ENCODE measurements around the gene NUP43. TPM values are rescaled to one million over a fixed set of nuclear protein-coding genes. Genes with fewer than 3 reads are reported as not detected.
"Not testable (repeated sequence)": the region's sequence is repeated elsewhere in the genome, so short reads cannot be mapped to it uniquely, and the experiment has no call there.

Gene NUP43
- total RNA-seq, 1 experiment from 2014 or later, result 93.3 TPM

DNA sequence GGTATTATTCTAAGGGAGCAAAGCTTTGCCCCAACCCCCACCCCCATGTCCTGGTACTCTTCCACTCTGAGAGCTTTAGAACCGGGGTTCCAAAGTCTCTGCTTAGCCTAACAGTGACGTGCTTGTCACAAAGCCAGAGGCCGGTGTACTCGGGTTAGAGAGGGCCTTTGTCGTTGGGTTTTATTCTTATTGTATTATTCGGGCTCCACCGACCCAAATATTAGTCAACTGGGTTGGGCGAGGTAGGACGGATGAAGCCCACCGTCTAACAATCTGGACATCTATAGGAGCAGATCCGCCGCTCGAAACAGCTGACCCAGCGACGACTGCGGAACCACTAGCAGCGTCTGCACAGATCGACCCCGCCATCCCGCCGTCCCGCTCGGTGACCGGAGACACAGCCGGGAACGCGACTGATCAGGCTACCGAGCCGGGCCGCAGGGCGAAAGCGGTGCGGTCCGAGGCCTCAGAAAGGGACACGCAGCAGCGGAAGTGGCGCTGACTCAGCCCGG is 2.8 kb upstream of the NUP43 start:
- not testable (repeated sequence) for DNase-seq (ENCODE audit: low read depth)

- DNase-seq (ENCODE audit: low read depth), result not testable (repeated sequence)
Observed at GRCh38 chr6:149745252-149745651, 1.1 kb downstream of the NUP43 start.

DNA sequence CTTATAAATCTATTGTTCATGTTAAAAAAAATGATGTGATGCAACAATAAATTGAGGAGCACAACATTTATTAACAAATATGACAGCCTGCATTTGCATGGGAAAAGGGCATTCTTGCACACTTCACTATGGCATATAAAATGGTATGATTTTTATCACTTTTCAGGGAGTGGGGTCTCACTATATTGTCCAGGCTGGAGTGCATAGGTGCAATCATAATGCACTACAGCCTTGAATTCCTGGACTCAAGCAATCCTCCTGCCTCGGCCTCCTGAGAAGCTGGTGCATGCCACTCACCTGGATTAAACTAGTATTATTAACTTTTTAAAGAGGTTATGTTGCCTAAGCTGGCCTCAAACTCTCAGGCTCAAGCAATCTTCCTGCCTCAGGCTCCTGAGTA is 11.4 kb downstream of the NUP43 start:
- no peak for DNase-seq (ENCODE audit: low read depth)

DNA sequence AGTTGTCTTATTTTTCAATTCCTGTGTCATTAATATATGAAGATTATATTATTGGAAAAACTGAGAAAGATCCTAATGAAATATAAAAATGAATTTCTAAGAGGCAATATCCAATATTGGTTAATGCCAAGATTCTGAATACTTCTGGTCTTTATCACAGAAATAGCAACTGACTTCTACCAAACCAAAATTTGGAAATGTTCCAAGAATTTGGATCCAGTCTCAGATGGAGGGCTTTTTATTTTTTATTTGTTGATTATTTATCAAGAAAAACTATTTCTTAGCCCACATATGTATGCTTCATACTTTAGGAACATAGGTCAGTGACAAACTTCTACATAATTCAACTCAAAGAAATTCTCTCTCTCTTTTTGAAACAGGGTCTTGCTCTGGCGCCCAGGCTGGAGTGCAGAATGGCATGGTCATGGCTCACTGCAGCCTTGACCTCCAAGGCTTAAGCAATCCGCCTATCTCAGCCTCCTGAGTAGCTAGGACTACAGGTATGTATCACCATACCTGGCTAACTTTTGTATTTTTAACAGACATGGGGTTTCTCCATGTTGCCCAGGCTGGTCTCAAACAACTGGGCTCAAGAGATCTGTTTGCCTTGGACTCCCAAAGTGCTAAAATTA is 13.1 kb downstream of the NUP43 start:
- no peak for DNase-seq (ENCODE audit: low read depth)

- DNase-seq (ENCODE audit: low read depth), result no peak
Observed at GRCh38 chr6:149729824-149730223, 16.5 kb downstream of the NUP43 start.

- no peak for DNase-seq (ENCODE audit: low read depth)
Observed at GRCh38 chr6:149728499-149729234, 17.7 kb downstream of the NUP43 start.

GRCh38 chr6:149727793-149728498 is 18.4 kb downstream of the NUP43 start:
- DNase-seq (ENCODE audit: low read depth), result no peak

- no peak for DNase-seq (ENCODE audit: low read depth)
Observed at GRCh38 chr6:149725785-149726184, 20.5 kb downstream of the NUP43 start.

DNA sequence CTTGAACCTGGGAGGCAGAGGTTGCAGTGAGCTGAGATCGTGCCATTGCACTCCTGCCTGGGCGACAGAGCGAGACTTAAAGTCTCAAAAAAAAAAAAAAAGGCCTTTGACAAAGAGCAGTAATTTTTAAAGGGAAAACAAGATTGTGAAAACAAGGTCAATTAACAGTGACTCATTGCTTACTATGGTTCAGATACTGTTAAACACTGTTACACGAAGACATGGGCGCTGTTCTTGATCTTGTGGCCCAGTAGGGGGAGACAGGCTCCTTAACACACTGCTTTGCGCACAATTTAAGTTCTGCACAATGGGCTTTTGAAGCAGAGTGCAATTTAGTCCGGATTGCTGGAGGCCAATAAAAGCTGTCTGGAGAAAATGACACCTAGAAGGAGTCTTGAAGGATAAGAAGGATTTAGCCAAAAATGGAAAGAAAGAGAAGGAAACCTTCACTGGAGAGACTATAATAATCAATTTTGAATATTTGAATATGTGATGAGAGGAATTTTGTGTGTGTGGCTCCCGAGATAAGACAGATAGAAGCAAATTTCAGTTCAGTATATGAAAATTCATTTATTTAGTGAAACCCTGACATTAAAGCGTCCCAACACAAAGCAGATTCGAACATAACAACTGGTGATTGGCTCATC is 22.4 kb downstream of the NUP43 start:
- DNase-seq (ENCODE audit: low read depth), result peak; percentile 76

- DNase-seq (ENCODE audit: low read depth), result no peak
Observed at GRCh38 chr6:149723262-149723661, 23.1 kb downstream of the NUP43 start.

DNA sequence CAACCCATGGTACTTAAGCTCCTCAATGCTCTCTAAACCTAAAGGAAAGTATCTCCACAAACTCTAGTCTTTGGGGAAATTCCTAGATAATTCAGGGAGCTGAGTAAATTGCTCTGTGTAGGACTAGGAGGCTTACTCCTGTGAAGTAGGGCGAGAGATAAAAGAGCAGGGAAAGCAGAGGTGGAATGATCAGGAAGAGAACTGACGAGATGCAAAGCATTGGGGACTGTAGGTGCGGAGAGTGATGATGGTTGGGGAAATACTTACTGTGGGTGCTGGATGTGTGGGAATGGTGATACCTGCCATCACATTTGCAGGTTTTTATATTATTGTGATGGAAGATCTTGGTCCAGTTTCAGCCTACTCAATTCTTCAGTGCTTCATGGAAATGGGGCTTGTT is 26.8 kb downstream of the NUP43 start:
- no peak for DNase-seq (ENCODE audit: low read depth)

DNA sequence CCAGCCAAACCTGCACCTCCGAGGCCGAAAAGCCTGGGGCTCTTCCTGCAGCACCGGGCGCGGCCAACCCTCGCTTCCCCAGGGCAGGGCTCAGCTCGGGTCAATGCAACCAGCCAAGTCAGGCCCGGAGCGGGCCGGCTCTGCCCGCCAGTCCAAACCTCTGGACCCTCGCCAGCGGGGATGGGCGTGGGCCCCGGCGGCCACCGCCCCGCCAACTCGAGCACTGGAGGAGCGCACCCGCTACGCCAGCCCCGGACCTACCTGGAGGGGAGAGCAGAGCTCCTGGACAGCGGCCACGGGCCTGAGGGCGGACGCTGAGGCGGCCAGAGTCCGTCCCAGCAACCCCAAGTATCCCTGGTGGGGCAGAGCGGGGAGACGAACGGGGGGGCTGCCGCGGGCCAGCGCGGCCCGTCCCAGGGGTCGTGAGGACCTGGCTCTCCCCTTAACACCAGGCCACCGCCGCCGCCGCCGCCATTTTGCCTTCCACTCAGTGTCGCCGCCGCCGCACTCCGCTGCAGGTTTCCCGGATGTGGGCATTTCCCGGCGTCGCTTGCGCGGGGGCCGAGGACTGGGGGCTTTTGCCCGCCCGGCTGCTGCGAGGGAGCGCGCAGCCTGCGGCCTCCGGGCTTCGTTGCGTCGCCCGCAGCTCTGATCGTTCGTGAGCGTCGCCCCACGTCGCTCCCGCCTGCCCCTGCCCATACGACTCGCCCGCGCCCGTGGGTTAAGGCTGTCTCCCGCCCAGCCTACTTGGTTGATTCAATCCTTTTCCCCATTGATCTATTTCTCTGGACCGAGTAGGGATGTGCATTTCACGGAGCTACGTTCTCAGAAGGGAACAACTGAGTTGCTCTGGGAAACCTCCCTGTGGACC is 28.5 kb downstream of the NUP43 start, which contains the start of gene LATS1:
TSS of gene LATS1 (minus strand) at position 514 of the 871 bp plus-strand sequence. CDS start 15,975 bp downstream, outside the sequence.
- DNase-seq (ENCODE audit: low read depth), result peak; percentile 96

GRCh38 chr6:149717255-149717587 is 29.1 kb downstream of the NUP43 start:
- DNase-seq (ENCODE audit: low read depth), result no peak

DNA sequence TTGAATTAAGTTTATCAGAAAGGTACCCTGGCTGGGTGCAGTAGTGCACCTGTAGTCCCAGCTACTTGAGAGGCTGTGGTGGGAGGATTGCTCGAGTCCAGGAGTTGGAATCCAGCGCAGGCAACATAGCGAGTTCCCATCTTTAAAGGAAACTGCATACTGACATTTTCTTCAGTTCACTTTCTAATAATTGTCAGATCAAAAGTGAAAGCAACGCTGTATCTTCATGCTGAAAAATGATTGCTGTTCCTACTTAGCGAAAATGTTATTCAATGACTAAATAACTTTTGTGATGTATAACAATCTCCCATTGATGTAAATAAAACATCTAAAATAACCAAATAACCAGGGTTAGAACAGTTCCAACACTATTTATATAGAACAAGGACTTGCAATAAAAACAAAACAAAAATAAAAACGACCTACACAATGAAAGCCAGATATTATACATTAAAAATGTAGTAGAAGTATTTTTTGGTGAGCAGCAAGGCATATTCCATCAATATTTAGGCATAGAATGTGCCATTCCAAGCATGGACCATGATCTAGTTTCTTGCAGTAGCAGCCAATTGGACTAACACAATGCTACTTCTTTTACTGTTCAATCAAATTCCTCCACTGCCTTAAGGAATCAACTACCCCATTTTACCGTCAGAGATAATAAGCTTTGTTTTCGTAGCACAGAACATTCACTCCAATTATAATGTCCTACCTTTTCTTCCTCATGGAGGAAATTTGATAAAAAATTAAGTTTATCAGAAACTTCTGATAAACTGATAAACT is 30.0 kb downstream of the NUP43 start:
- DNase-seq (ENCODE audit: low read depth), result peak; percentile 29

GRCh38 chr6:149714442-149714841 is 31.9 kb downstream of the NUP43 start:
- DNase-seq (ENCODE audit: low read depth), result no peak

DNA sequence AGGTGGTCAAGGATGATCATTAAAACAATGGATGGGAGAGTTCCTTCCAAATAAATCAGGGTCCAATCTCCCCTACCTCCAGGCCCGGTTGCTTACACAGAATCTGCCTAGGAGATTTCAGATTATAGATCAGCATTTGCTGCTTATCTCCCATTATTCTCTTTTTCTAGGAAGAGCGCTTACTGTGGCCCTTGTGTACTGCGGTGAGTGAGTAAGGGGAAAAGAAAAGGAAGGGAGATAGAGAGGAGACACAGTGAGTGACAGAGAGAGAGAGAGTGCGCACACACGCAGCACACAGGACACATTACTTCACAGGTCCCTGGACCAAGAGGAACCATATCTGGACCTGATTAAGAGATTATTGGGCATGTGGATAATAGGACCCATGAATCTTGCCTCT is 34.6 kb downstream of the NUP43 start:
- no peak for DNase-seq (ENCODE audit: low read depth)

- DNase-seq (ENCODE audit: low read depth), result no peak
Observed at GRCh38 chr6:149701714-149702113, 44.6 kb downstream of the NUP43 start.

DNA sequence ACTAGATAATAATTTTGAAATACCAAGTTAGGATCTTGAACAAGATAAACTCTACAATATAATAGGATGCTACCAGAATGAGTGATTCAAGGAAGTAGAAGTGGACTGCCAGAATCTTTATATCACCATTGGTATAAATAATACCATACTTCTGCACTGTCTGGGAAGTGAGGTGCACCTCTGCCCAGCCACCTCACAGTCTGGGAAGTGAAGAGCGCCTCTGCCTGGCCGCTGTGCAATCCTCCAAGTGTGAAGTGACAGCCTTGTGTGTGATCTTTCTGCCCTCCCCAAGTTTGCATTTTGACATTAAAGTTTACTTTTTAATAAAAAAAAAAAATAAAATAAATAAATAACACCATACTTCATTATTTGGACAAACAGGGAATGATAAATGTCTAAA is 47.2 kb downstream of the NUP43 start:
- no peak for DNase-seq (ENCODE audit: low read depth)

DNA sequence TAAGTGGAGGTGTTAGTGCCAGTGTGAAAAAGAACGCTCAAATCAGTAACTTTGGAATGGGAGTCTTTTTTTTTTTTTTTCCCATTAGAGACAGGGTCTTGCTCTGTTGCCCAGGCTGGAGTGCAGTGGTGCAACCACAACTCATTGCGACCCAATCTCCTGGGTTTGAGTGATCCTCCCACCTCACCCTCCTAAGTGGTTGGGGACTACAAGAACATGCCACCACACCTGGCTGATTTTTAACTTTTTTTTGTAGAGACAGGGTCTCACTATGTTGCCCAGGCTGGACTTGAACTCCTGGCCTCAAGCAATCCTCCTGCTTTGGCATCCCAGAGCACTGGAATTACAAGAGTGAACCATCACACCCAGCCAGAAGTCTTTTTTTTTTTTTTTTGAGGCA is 48.2 kb downstream of the NUP43 start:
- DNase-seq (ENCODE audit: low read depth), result no peak

DNA sequence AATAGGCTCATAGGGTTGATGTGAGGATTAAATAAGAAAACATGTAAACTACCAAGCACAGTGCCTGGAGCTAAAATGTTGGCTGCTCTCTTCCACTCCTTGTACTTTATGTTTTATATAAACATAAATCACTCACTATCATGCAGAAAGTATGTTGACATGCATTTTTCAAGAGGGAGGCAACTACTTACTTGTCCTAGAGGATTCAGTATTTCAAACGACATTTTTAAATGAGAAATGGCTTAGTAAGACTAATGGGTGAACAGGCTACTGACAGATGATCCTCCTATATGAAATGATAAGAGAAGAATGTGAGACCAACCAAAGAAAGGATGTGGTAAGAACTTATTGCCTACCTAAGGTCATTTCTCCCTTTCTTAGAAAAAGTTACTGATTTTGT is 49.4 kb downstream of the NUP43 start:
- peak; percentile 62 for DNase-seq (ENCODE audit: low read depth)

Data from M059J (cell line).